Measurements from ENCODE around the gene PXMP2. TPM values are rescaled to one million over a fixed set of nuclear protein-coding genes. Genes with fewer than 3 reads are reported as not detected.

Gene PXMP2
- total RNA-seq, 2 experiments from 2014 or later: 14.3 TPM

- CTCF ChIA-PET: no interaction called here
- Mint-ChIP-seq H3K27me3 (no peaks in the 10 kb centered on the region), H3K4me3 (no peak overlapping the region), H3K36me3 (ENCODE audit: low read depth) (peaks cover 81% of the 10 kb centered on the region), H3K9me3 (no peaks in the 10 kb centered on the region), H3K4me1 (ENCODE audit: low read depth) (no peaks in the 10 kb centered on the region), H3K27ac (no peak overlapping the region)
- no peak for TF ChIP-seq CTCF (IDR thresholded peaks at IDR 0.05)
- ATAC-seq (no peak), DNase-seq (no peak)
- intact Hi-C loops (cut with micrococcal nuclease): no loop called here
- POLR2A ChIA-PET: interaction anchor here (1.3 to 1.5 kb wide), 2 partner anchors 15 to 22 kb away, joined by 3 to 5 read pairs; no protein-coding TSS in a partner anchor
Measured at GRCh38 chr12:132729541-132730320, 42.3 kb downstream of the PXMP2 start.

GRCh38 chr12:132730353-132730752 lies 43.0 kb downstream of the PXMP2 start:
- Mint-ChIP-seq H3K4me3 (no peak overlapping the region), H3K27ac (no peak overlapping the region), H3K4me1 (ENCODE audit: low read depth) (no peaks in the 10 kb centered on the region), H3K27me3 (no peaks in the 10 kb centered on the region), H3K9me3 (no peaks in the 10 kb centered on the region), H3K36me3 (ENCODE audit: low read depth) (peaks cover 83% of the 10 kb centered on the region)
- DNase-seq: no peak
- ChIA-PET CTCF (no interaction called here), POLR2A (interaction anchor here (1.5 kb wide), 1 partner anchor 21 kb away, joined by 5 read pairs; no protein-coding TSS in a partner anchor)
- ATAC-seq: no peak
- intact Hi-C loops (cut with micrococcal nuclease): no loop called here
- no peak for TF ChIP-seq CTCF (IDR thresholded peaks at IDR 0.05)

GRCh38 chr12:132731574-132731973 lies 44.2 kb downstream of the PXMP2 start:
- intact Hi-C loops (cut with micrococcal nuclease): no loop called here

GRCh38 chr12:132734206-132734605 lies 46.8 kb downstream of the PXMP2 start:
- H3K9me3 Mint-ChIP-seq: no peaks in the 10 kb centered on the region
- DNase-seq (no peak), ATAC-seq (no peak)
- H3K36me3 Mint-ChIP-seq (ENCODE audit: low read depth): peaks cover 78% of the 10 kb centered on the region
- H3K27me3 Mint-ChIP-seq: no peaks in the 10 kb centered on the region
- CTCF ChIA-PET: no interaction called here
- intact Hi-C loops (cut with micrococcal nuclease): no loop called here
- POLR2A ChIA-PET: no interaction called here
- H3K4me1 Mint-ChIP-seq (ENCODE audit: low read depth): no peaks in the 10 kb centered on the region
- no peak overlapping the region for H3K4me3 Mint-ChIP-seq
- no peak overlapping the region for H3K27ac Mint-ChIP-seq
- TF ChIP-seq CTCF (IDR thresholded peaks at IDR 0.05): no peak

More at GRCh38 chr12:132731574-132731973, 44.2 kb downstream of the PXMP2 start:
- TF ChIP-seq CTCF (IDR thresholded peaks at IDR 0.05): no peak
- no peak overlapping the region for H3K4me3 Mint-ChIP-seq
- no peak overlapping the region for H3K27ac Mint-ChIP-seq
- ATAC-seq (no peak), DNase-seq (no peak)
- ChIA-PET CTCF (interaction anchor here (0.6 kb wide), 1 partner anchor 14 kb away, joined by 3 read pairs; no protein-coding TSS in a partner anchor), POLR2A (interaction anchor here (0.8 to 0.9 kb wide), 3 partner anchors 10 to 76 kb away, joined by 3 to 6 read pairs (median 4); partner anchors contain the start of gene PGAM5)
- no peaks in the 10 kb centered on the region for H3K4me1 Mint-ChIP-seq (ENCODE audit: low read depth)
- no peaks in the 10 kb centered on the region for H3K27me3 Mint-ChIP-seq
- no peaks in the 10 kb centered on the region for H3K9me3 Mint-ChIP-seq
- H3K36me3 Mint-ChIP-seq (ENCODE audit: low read depth): peaks cover 84% of the 10 kb centered on the region

GRCh38 chr12:132735496-132735895 lies 48.1 kb downstream of the PXMP2 start:
- ATAC-seq (no peak), DNase-seq (no peak)
- Mint-ChIP-seq H3K27ac (no peak overlapping the region), H3K9me3 (no peaks in the 10 kb centered on the region), H3K4me3 (no peak overlapping the region), H3K4me1 (ENCODE audit: low read depth) (no peaks in the 10 kb centered on the region), H3K27me3 (no peaks in the 10 kb centered on the region), H3K36me3 (ENCODE audit: low read depth) (peaks cover 81% of the 10 kb centered on the region)
- TF ChIP-seq CTCF (IDR thresholded peaks at IDR 0.05): no peak
- ChIA-PET CTCF (no interaction called here), POLR2A (interaction anchor here (1.2 kb wide), 1 partner anchor 12 kb away, joined by 4 read pairs; no protein-coding TSS in a partner anchor)
- intact Hi-C loops (cut with micrococcal nuclease): no loop called here

All from activated CD8-positive, alpha-beta T cell treated with anti-CD3 and anti-CD28 coated beads for 36 hours (primary cell).